Stimulated activated CD8-positive, alpha-beta memory T cell treated with anti-CD3 and anti-CD28 coated beads, Interleukin-12 subunit alpha, Interleukin-12 subunit beta, amount 100 ng/mL, for 24 hours (primary cell): ENCODE measurements around the gene UGGT1.

Experiments used
- DNase-seq: peaks from one replicate; pipeline ENCODE4 v3.0.0-alpha.2; 2020; ENCODE audit errors: extremely low read depth

UGGT1 gene

GRCh38 chr2:128215897-128216642 is 125.1 kb downstream of the UGGT1 start:
- DNase-seq, result no peak

- DNase-seq, result no peak
Measured at GRCh38 chr2:128217671-128218070, 126.7 kb downstream of the UGGT1 start.

GRCh38 chr2:128219891-128220290 is 128.9 kb downstream of the UGGT1 start:
- no peak for DNase-seq

DNA sequence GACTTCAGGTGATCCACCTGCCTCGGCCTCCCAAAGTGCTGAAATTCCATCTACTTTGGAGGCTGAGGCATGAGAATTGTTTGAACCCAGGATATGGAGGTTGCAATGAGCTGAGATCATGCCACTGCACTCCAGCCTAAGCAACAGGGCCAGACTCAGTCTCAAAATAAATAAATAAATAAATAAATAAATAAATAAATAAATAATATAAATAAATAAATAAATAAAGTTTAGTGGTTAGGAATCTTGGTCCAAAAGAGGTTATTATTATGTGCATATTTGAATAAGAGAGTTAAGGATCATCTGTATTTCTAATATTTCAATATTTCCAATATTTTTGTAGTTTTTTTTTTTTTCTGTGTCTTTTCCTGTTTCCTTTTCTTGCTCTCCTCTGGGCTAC is 136.9 kb downstream of the UGGT1 start:
- DNase-seq, result no peak

DNA sequence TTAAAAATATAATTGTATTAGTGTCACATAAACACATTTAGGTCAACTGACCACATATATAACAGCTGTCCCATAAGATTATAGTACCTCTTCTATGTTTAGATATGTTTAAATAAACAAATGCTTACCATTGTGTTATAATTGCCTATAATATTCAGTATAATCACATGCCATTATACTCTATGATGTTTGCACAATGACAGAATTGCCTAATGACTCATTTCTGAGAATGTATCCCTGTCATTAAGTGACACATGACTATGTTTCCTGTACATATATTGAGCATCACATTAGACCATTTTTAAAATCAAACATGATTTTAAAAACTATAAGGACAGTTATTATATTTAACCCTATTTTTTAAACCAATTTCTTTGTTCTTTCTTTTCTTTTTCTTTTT is 137.9 kb downstream of the UGGT1 start:
- DNase-seq, result no peak

DNA sequence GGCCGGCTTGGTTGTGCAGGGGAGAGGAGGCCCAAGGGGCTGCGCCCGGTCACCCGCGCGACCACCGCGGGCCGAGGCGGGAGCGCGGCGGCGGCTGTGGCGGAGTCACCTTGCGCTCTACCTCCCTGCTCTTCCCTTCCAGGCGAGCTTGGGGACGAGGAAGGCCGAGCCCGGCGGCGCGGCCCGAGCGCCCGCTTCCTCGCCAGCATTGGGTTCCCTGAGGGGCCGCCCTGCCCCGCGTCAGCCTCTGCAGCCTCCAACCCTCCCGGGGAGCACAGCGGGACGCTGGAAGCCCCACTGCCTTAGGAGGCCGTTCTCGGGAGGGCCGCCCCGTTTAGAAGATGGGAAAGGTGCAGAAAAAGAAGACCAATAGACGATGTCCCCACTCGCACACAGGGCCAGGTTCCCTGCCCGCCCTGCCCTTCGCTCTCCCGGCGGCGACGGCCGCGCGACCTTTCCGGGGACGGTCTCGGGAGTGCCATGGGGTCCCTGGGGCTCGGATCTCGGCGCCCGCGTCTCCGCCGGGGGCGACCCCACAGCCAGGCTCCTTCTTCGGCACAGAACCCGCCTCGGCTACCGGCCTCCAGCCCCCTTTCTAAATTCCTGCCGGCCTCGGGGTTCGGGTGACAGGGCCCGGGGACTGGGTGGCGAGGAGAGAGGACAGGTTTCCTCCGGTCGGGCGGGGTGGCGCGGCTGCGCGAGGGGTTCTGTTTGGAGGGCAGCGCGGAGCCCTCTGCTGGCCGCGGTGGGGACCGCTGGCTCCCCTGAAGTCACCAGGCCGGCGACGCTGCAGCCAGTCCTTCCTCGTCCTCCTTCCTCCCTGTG is 142.2 kb downstream of the UGGT1 start:
- peak; percentile 66 for DNase-seq

GRCh38 chr2:128233790-128234395 is 142.9 kb downstream of the UGGT1 start:
- DNase-seq, result no peak

DNA sequence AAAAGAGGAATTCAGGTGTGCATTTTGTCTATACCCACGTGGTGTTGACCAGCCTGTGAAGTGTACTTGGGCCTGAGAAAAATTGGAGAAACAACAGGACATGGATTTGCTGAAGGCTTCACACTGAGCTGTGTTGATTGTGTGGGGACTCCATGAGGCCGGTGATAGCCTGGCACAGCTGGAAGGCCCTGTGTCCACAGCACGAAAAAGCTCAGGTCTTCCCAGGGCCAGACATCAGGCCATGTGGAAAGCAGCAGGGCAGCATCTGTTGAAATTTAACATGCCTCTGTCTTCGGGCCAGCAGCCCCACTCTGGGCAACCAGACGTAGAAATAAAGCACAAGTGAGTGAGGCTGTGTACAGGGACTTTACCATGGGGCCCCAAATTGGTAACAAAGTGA is 143.6 kb downstream of the UGGT1 start:
- DNase-seq, result no peak

GRCh38 chr2:128235581-128235980 is 144.6 kb downstream of the UGGT1 start:
- DNase-seq, result no peak

- DNase-seq, result no peak
Measured at GRCh38 chr2:128236491-128237035, 145.6 kb downstream of the UGGT1 start.

DNA sequence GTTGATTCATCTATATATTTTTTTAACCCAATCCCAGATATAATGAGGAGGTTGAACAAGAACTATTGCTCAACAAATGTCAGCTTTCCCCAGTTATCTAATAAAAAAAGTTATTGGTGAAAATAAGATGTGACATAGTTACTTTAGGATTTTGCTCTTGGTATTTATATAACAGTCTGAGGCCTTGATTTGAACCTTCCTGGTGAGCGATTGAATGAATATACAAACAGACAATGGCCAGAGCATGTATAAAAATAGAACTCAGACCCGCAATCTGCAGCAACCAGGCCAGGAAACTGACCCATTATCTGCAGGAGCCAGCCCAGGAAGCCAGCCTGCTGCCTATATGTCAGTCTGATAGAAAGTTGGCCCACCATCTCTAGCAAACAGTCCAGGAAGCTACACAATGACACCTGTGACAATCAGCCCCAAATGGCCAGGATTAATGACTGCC is 146.1 kb downstream of the UGGT1 start:
- no peak for DNase-seq

DNA sequence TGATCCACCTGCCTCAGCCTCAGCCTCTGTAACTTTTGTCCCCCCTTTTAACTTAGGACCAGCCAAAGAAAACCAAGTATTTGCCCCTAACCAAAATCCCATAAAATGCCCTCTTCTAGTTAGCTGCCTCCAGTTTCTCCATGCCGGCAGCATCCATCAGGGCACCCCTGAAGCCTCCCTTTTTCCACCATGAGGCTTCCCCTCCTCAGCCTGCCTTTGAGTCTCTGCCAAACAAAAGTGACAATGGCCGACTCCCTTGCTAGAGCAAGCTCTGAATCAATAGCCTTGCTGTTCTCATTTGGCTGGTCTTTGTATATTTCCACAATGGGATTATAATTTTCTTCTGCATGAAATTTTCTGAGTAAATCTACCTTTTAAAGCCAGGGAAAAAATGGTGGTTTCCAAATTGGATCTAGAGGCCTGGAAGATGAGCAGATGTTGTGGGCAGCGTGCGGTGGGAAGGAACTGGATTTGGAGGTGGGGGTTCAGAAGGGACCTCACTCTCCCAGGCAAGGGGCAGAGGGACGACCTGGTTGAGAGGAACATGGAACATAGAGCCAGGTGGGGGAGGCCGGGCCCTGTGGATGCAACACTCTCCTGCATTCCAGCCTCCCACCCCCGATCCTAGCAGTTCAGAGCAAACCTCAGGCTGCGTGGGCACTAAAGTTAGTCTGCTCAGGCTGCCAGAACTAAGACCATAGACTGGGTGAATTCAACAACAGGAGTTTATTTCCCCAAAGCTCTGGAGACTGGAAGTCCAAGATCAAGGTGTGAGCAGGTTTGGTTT is 147.1 kb downstream of the UGGT1 start:
- DNase-seq, result no peak

GRCh38 chr2:128241896-128242295 is 150.9 kb downstream of the UGGT1 start:
- no peak for DNase-seq
